DLD1 (cell line): Measurements from ENCODE around the gene PCDHGB5.

Experiments
- in situ Hi-C: cut with HindIII; loops from 2 replicates; pipeline ENCODE4 v1.10.0; 2017; ENCODE audit warnings: low sequenced_read_pairs

Gene PCDHGB5

DNA sequence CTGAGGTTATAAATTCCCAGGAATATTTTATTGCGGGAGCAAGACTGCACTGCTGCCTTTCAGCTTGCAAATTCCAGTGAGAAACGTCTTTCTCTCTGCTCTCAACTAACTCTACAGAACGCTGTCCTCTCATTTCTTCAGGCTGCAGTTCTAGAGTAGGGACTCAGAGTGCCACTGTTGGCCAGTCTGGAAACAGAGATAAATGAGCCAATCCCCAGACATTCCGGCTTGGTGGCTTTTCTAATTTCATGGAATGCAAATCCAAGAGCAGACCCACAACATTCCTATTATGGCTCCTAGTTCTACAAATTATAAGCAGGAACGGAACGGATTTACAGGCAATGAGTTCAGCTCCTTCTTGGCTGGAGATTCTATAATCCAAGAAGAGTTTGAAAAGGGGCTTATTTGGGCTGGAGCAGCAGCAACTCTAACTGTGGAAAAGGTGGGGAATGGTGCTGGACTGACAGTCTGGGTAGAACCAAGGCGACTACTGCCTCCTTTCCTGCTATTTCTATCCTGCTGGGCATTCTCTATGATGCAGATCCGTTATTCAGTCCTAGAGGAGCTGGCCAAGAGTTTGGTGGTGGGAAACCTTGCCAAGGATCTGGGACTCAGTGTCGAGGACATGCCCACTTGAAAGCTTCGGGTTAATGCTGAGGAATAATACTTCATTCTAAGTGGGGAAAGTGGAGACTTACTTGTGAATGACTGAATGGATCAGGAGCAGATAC lies 41.8 kb downstream of the PCDHGB5 start:
- in situ Hi-C loops: no loop called here

GRCh38 chr5:141440341-141440740 lies 42.6 kb downstream of the PCDHGB5 start:
- in situ Hi-C loops: no loop called here

GRCh38 chr5:141441571-141442170 lies 43.9 kb downstream of the PCDHGB5 start:
- in situ Hi-C loops: no loop called here
